Peyer's patch (tissue), 4 donors: ENCODE data around the gene NXPE2. TPM values are rescaled to one million over a fixed set of nuclear protein-coding genes. Genes with fewer than 3 reads are reported as not detected.

Experiments used
- DNase-seq, 3 donors: peaks; one replicate each; pipeline ENCODE4 v3.0.0-alpha.2; 2017 to 2019
- H3K27ac ChIP-seq, 4 donors: fragments of 200-600 bp; sonication (generic); one replicate each; pipeline ENCODE4 v1.5.1; 2016 to 2019
- H3K27me3 ChIP-seq, 2 donors: fragments of 200-600 bp; sonication (generic); one replicate each; pipeline ENCODE4 v1.5.1; 2019
- H3K36me3 ChIP-seq, 3 donors: fragments of 200-600 bp; sonication (generic); one replicate each; pipeline ENCODE4 v1.5.1; 2016 to 2019
- H3K4me1 ChIP-seq, 4 donors: fragments of 200-600 bp; sonication (generic); one replicate each; pipeline ENCODE4 v1.5.1; 2016 to 2019
- H3K4me3 ChIP-seq, 4 donors: fragments of 200-600 bp; sonication (generic); 1 replicate in 3 of 4; 2 replicates in 1 of 4; pipeline ENCODE4 v1.5.1; 2016 to 2019; ENCODE audit warnings: mild to moderate bottlenecking in 1 of 4
- H3K9me3 ChIP-seq, 4 donors: fragments of 200-600 bp; sonication (generic); one replicate each; pipeline ENCODE4 v1.5.1; 2016 to 2019; ENCODE audit warnings: mild to moderate bottlenecking in 1 of 4
- CTCF ChIP-seq, 6 experiments: fragments of 450-650 bp in 4 of 6; fragments of 200-600 bp in 2 of 6; sonication (generic) in 1 of 6; IDR thresholded peaks; one replicate each; pipeline ENCODE4 v1.5.1; 2017 to 2019; ENCODE audit warnings: antibody characterized with exemption in 6 of 6, mild to moderate bottlenecking in 3 of 6, moderate library complexity in 1 of 6
- POLR2A ChIP-seq, 2 donors: fragments of 450-650 bp; IDR thresholded peaks; one replicate each; pipeline ENCODE4 v1.5.1; 2017; ENCODE audit warnings: antibody characterized with exemption in 2 of 2, mild to moderate bottlenecking in 2 of 2, moderate library complexity in 2 of 2
- total RNA-seq, 4 donors: library from RNA; depleted of rRNA; stranded (reverse); fragments of >200 nt; gene quantifications; one replicate each; pipeline ENCODE4 v1.1.0, GENCODE V29; 2016

The NXPE2 gene
- total RNA-seq, 4 donors from 2014 or later, result 2.8 to 9.9 (median 8.0) TPM

GRCh38 chr11:114664641-114665040 lies 13.7 kb upstream of the NXPE2 start:
- Histone ChIP-seq H3K27ac (no peak overlapping the region), H3K9me3 (no peaks in the 10 kb centered on the region), H3K4me3 (no peak overlapping the region), H3K4me1 (no peaks in the 10 kb centered on the region), H3K36me3 (no peaks in the 10 kb centered on the region), H3K27me3 (no peaks in the 10 kb centered on the region)
- TF ChIP-seq POLR2A (IDR thresholded peaks at IDR 0.05) (no peak), CTCF (IDR thresholded peaks at IDR 0.05) (no peak)
- DNase-seq, result no peak

- Histone ChIP-seq H3K4me1 (no peaks in the 10 kb centered on the region), H3K9me3 (peaks cover 0 to 8% (median 0%) of the 10 kb centered on the region in 4 donors), H3K27ac (no peak overlapping the region), H3K36me3 (no peaks in the 10 kb centered on the region), H3K4me3 (no peak overlapping the region), H3K27me3 (no peaks in the 10 kb centered on the region)
- no peak for DNase-seq
- TF ChIP-seq CTCF (IDR thresholded peaks at IDR 0.05) (no peak), POLR2A (IDR thresholded peaks at IDR 0.05) (no peak)
These were observed 11.6 kb upstream of the NXPE2 start for GRCh38 chr11:114666760-114667159.

- Histone ChIP-seq H3K4me3 (no peak overlapping the region), H3K36me3 (no peaks in the 10 kb centered on the region), H3K9me3 (peaks cover 0 to 8% (median 0%) of the 10 kb centered on the region in 4 donors), H3K27ac (no peak overlapping the region), H3K27me3 (no peaks in the 10 kb centered on the region), H3K4me1 (no peaks in the 10 kb centered on the region)
- no peak for TF ChIP-seq CTCF (IDR thresholded peaks at IDR 0.05)
- TF ChIP-seq POLR2A (IDR thresholded peaks at IDR 0.05), result no peak
- DNase-seq, result no peak
These were observed 10.2 kb upstream of the NXPE2 start for GRCh38 chr11:114668109-114668508.

- H3K27ac ChIP-seq, result no peak overlapping the region
- DNase-seq, result no peak
- H3K9me3 ChIP-seq, result peaks cover 0 to 8% (median 0%) of the 10 kb centered on the region in 4 donors
- no peaks in the 10 kb centered on the region for H3K36me3 ChIP-seq
- peaks cover 0 to 5% (median 0%) of the 10 kb centered on the region in 4 donors for H3K4me1 ChIP-seq
- no peaks in the 10 kb centered on the region for H3K27me3 ChIP-seq
- TF ChIP-seq POLR2A (IDR thresholded peaks at IDR 0.05), result no peak
- TF ChIP-seq CTCF (IDR thresholded peaks at IDR 0.05), result no peak
- H3K4me3 ChIP-seq, result no peak overlapping the region
These were observed 4.7 kb upstream of the NXPE2 start for GRCh38 chr11:114673661-114674060.

- DNase-seq, result no peak
- no peak for TF ChIP-seq POLR2A (IDR thresholded peaks at IDR 0.05)
- no peak for TF ChIP-seq CTCF (IDR thresholded peaks at IDR 0.05)
- no peak overlapping the region for H3K4me3 ChIP-seq
- H3K4me1 ChIP-seq, result peaks cover 0 to 5% (median 0%) of the 10 kb centered on the region in 4 donors
- H3K36me3 ChIP-seq, result no peaks in the 10 kb centered on the region
- no peak overlapping the region for H3K27ac ChIP-seq
- H3K9me3 ChIP-seq, result no peaks in the 10 kb centered on the region
- H3K27me3 ChIP-seq, result no peaks in the 10 kb centered on the region
These were observed 1.2 kb downstream of the NXPE2 start for GRCh38 chr11:114679505-114679904.

- no peaks in the 10 kb centered on the region for H3K9me3 ChIP-seq
- no peak overlapping the region for H3K27ac ChIP-seq
- no peaks in the 10 kb centered on the region for H3K36me3 ChIP-seq
- no peak for DNase-seq
- TF ChIP-seq POLR2A (IDR thresholded peaks at IDR 0.05) (no peak), CTCF (IDR thresholded peaks at IDR 0.05) (no peak)
- no peaks in the 10 kb centered on the region for H3K27me3 ChIP-seq
- no peaks in the 10 kb centered on the region for H3K4me1 ChIP-seq
- H3K4me3 ChIP-seq, result no peak overlapping the region
These were observed 4.7 kb downstream of the NXPE2 start for GRCh38 chr11:114683007-114683406.
